Uterus (tissue), 4 donors: Measurements from ENCODE around the gene IRX5. TPM values are rescaled to one million over a fixed set of nuclear protein-coding genes. Genes with fewer than 3 reads are reported as not detected.

Experiments used
- DNase-seq, 2 donors: peaks; one replicate each; pipeline ENCODE4 v3.0.0-alpha.2; 2019 to 2020
- H3K27ac ChIP-seq, 2 donors: fragments of 200-600 bp; sonication (generic); 1 replicate in 1 of 2; 2 replicates in 1 of 2; pipeline ENCODE4 v1.5.1; 2016 to 2018
- H3K27me3 ChIP-seq, 2 donors: fragments of 200-600 bp; sonication (generic); one replicate each; pipeline ENCODE4 v1.5.1; 2018 to 2019; ENCODE audit warnings: control low read depth in 1 of 2
- H3K36me3 ChIP-seq, 2 donors: fragments of 200-600 bp; sonication (generic); one replicate each; pipeline ENCODE4 v1.5.1; 2019; ENCODE audit warnings: control low read depth in 1 of 2
- H3K4me1 ChIP-seq, 2 donors: fragments of 200-600 bp; sonication (generic); one replicate each; pipeline ENCODE4 v1.5.1; 2018 to 2019; ENCODE audit warnings: control low read depth in 1 of 2
- H3K4me3 ChIP-seq, 2 donors: fragments of 200-600 bp; sonication (generic); 1 replicate in 1 of 2; 2 replicates in 1 of 2; pipeline ENCODE4 v1.5.1; 2018 to 2019; ENCODE audit warnings: mild to moderate bottlenecking in 1 of 2
- H3K9me3 ChIP-seq, 2 donors: fragments of 200-600 bp; sonication (generic); one replicate each; pipeline ENCODE4 v1.5.1; 2019; ENCODE audit warnings: control low read depth in 1 of 2
- CTCF ChIP-seq, 4 experiments: fragments of 200-600 bp in 2 of 4; fragments of 450-650 bp in 2 of 4; sonication (generic) in 2 of 4; IDR thresholded peaks; one replicate each; pipeline ENCODE4 v1.5.1; 2016 to 2019; ENCODE audit warnings: antibody characterized with exemption in 4 of 4, mild to moderate bottlenecking in 2 of 4, moderate library complexity in 1 of 4
- POLR2A ChIP-seq, 2 donors: fragments of 450-650 bp; IDR thresholded peaks; one replicate each; pipeline ENCODE4 v1.6.1; 2016; ENCODE audit warnings: antibody characterized with exemption in 2 of 2, mild to moderate bottlenecking in 1 of 2, moderate library complexity in 1 of 2
- intact Hi-C: fragments of 100-400 bp; cut with DNase I; formaldehyde crosslinking; loops from one replicate; pipeline ENCODE4 v1.15.1; 2023; ENCODE audit warnings: low total_unique reads
- total RNA-seq, 4 donors: library from RNA; depleted of rRNA in 3 of 4; stranded (reverse); fragments of >200 nt in 3 of 4; gene quantifications; one replicate each; pipeline versions ENCODE4 v1.1.0 to v1.2.4, GENCODE V29; 2014 to 2023
- donor health status: DM: yes; HTN: yes; CAD: no.

Gene IRX5
- total RNA-seq, 4 donors from 2014 or later = 0.49 to 0.62 TPM; not detected in 2

DNA sequence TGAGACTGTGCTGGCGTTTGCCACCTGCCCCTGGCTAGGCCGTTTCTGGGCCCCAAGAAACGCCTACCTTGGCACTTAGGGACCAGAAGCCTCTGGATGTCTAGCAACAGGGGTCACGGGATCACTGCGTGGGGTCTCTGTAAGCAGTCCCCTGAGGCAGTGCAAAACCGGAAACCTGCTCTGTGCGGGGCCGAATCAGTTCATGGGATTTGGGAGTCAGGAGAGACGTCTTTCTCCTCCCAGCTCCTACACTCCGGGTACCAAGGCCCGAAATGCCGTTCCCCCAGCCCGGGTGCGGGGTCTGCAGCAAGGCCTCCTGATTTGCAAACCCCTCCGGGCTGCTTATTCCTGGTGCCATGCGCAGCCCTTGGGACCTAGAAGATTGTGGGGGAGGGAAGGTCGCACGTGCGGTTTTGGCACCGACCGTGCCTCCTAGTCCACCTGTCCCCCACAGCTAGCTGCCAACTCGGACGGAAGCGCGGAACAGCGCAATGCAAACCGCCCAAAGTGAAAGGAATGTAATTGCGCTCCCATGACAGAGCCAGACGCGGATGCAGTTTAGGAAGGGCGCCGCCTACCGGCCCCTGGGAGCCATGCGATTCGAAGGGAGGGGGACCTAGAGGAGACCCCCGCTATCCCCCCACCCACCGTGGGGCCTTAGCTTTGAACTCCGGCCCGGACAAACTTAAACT, 6.5 kb downstream of the IRX5 start:
- Histone ChIP-seq H3K36me3 (no peaks in the 10 kb centered on the region), H3K27me3 (peaks cover 19 to 73% of the 10 kb centered on the region in 2 donors), H3K27ac (no peak overlapping the region), H3K9me3 (no peaks in the 10 kb centered on the region), H3K4me1 (no peaks in the 10 kb centered on the region), H3K4me3 (no peak overlapping the region)
- no peak for DNase-seq
- intact Hi-C loops = no loop called here
- peak in 1 of 4 experiments; percentile 13 for TF ChIP-seq CTCF (IDR thresholded peaks at IDR 0.05)
- no peak for TF ChIP-seq POLR2A (IDR thresholded peaks at IDR 0.05)

DNA sequence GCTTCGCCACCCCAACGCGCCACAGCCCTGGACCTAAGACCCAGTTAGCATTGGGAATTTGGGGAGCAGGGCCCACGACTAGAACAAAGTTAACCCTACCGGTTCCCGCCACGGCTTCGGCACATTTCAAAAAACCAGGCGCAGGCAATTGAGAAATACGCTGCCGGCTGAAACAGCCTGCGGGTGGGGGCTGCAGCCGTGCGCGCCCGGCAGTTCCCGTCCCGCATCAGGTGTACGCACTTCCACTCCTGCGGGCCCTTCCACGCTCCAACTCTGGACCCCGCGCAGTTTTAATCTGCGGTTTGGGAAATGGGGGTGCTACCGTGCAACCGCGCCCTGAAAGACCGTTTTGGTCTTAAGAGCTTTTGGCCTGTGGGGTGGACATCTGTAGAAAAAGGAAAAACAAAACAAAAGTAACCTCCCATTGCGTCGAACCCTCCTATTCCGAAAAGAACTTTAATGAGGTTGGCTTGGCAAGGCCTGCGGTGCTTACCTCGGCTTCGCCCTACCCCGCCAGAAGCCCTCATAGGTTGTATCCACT, 7.1 kb downstream of the IRX5 start:
- no peaks in the 10 kb centered on the region for H3K4me1 ChIP-seq
- no peak overlapping the region for H3K4me3 ChIP-seq
- no peak overlapping the region for H3K27ac ChIP-seq
- no peaks in the 10 kb centered on the region for H3K36me3 ChIP-seq
- H3K27me3 ChIP-seq = peaks cover 13 to 67% of the 10 kb centered on the region in 2 donors
- H3K9me3 ChIP-seq = no peaks in the 10 kb centered on the region
- no peak for TF ChIP-seq CTCF (IDR thresholded peaks at IDR 0.05)
- no peak for TF ChIP-seq POLR2A (IDR thresholded peaks at IDR 0.05)
- intact Hi-C loops = no loop called here
- no peak for DNase-seq

DNA sequence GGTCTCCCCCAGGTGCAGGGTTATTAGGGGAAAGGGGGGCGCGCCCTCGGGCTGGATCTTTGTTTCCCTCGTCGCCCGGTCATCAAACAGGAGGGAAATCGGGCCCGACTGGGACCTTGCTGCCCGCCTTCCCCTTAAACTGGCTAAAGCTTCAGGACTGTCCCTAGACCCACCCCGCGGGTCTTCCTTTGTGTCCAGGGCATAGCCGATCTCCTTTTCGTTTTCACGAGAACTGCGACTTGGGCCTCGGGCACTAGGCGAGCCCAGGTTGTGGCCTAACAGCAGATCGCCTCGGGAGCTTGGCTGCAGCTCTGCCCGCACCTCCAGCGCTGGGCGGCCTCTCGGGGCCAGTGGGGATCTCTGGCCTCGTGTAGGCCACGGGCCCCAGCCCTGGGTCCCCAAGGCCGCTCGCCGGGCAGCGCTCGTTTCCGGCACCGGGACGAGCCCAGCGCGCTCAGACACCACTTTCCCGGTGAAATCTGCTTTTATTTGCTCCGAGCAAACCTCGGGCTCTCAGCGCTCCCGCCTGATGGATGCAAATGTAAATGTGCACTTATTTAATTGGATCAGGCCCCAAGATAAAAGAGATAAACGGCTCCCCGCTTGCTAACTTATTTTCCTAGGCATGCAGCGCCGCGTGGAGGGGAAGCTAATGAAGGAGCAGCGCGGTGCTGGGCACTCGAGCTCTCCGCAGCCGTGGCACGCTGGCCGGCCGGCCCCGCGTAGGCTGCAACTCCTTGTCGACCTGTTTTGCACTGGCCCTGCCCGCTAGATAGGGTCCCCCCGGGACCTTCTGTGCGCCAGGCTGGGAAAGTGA, 7.8 kb downstream of the IRX5 start:
- intact Hi-C loops = no loop called here
- Histone ChIP-seq H3K4me1 (no peaks in the 10 kb centered on the region), H3K27me3 (peaks cover 11 to 63% of the 10 kb centered on the region in 2 donors), H3K4me3 (no peak overlapping the region), H3K27ac (no peak overlapping the region), H3K36me3 (no peaks in the 10 kb centered on the region), H3K9me3 (no peaks in the 10 kb centered on the region)
- no peak for DNase-seq
- TF ChIP-seq CTCF (IDR thresholded peaks at IDR 0.05) = no peak
- no peak for TF ChIP-seq POLR2A (IDR thresholded peaks at IDR 0.05)

DNA sequence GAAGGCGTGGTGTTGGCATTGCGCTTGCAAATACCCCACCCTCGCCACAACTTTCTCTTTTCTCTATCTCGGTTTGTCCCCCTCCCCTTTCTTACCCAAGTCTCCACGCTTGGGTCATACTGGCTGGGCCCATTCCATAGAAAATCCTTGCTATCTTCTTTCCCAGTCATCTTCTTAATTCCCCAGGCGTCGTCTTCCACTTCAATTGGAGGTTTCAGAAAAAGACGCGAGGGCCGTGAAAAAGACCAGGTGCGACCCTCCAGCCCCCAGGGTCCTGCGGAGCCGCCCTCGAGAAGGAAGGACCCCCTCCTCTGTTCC, 8.3 kb downstream of the IRX5 start:
- Histone ChIP-seq H3K4me1 (no peaks in the 10 kb centered on the region), H3K27ac (no peak overlapping the region), H3K36me3 (no peaks in the 10 kb centered on the region), H3K27me3 (peaks cover 11 to 57% of the 10 kb centered on the region in 2 donors), H3K9me3 (no peaks in the 10 kb centered on the region), H3K4me3 (no peak overlapping the region)
- intact Hi-C loops = no loop called here
- TF ChIP-seq POLR2A (IDR thresholded peaks at IDR 0.05) = no peak
- TF ChIP-seq CTCF (IDR thresholded peaks at IDR 0.05) = no peak
- no peak for DNase-seq
